ENCODE results near the gene UBP1.

Gene UBP1

GRCh38 chr3:33383951-33384350, 56.3 kb downstream of the UBP1 start:
- Histone ChIP-seq H3K27ac (no peak overlapping the region), H3K36me3 (peaks cover 42 to 87% (median 78%) of the 10 kb centered on the region in 3 donors), H3K4me1 (no peaks in the 10 kb centered on the region), H3K4me3 (no peak overlapping the region), H3K27me3 (no peaks in the 10 kb centered on the region), H3K9me3 (no peaks in the 10 kb centered on the region)
- TF ChIP-seq, protein P1, sequence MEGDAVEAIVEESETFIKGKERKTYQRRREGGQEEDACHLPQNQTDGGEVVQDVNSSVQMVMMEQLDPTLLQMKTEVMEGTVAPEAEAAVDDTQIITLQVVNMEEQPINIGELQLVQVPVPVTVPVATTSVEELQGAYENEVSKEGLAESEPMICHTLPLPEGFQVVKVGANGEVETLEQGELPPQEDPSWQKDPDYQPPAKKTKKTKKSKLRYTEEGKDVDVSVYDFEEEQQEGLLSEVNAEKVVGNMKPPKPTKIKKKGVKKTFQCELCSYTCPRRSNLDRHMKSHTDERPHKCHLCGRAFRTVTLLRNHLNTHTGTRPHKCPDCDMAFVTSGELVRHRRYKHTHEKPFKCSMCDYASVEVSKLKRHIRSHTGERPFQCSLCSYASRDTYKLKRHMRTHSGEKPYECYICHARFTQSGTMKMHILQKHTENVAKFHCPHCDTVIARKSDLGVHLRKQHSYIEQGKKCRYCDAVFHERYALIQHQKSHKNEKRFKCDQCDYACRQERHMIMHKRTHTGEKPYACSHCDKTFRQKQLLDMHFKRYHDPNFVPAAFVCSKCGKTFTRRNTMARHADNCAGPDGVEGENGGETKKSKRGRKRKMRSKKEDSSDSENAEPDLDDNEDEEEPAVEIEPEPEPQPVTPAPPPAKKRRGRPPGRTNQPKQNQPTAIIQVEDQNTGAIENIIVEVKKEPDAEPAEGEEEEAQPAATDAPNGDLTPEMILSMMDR (IDR thresholded peaks at IDR 0.05) = no peak
- no peak for DNase-seq
- intact Hi-C loops (cut with DNase I; ENCODE audit: low total_unique reads) = no loop called here

GRCh38 chr3:33380653-33381052, 59.6 kb downstream of the UBP1 start:
- no peaks in the 10 kb centered on the region for H3K9me3 ChIP-seq
- no peaks in the 10 kb centered on the region for H3K4me1 ChIP-seq
- no peak for DNase-seq
- TF ChIP-seq, protein P1 (IDR thresholded peaks at IDR 0.05) = no peak
- no peak overlapping the region for H3K4me3 ChIP-seq
- H3K36me3 ChIP-seq = peaks cover 43 to 83% (median 70%) of the 10 kb centered on the region in 3 donors
- no peaks in the 10 kb centered on the region for H3K27me3 ChIP-seq
- H3K27ac ChIP-seq = no peak overlapping the region
- intact Hi-C loops (cut with DNase I; ENCODE audit: low total_unique reads) = no loop called here

DNA sequence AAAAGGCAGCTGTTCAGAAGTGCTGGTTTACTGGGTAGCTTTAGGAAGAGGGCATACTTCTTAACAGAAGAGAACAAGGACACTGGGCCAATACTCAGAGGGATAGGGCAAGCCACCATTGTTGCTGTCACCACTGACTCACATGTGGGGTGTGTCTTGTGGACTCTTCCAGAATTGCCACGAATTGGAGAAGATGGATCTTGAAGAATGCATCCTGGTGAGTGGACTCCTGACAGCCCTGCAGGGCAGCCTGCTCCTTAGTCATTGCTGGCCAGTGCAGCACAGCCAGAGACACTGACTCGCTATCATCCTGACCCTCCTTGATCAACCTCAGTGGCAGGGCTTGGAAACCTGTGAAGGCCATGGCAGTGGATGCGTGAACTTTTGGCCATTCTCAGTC, 62.3 kb downstream of the UBP1 start:
- Histone ChIP-seq H3K4me3 (no peak overlapping the region), H3K9me3 (no peaks in the 10 kb centered on the region), H3K4me1 (peaks cover 0 to 2% (median 0%) of the 10 kb centered on the region in 4 donors), H3K27me3 (no peaks in the 10 kb centered on the region), H3K36me3 (peaks cover 44 to 81% (median 64%) of the 10 kb centered on the region in 3 donors), H3K27ac (no peak overlapping the region)
- DNase-seq = no peak
- intact Hi-C loops (cut with DNase I; ENCODE audit: low total_unique reads) = loop anchor here (10.0 kb wide), 1 partner anchor 163 kb away; the partner anchor contains the start of gene SUSD5
- TF ChIP-seq, protein P1 (IDR thresholded peaks at IDR 0.05) = no peak

DNA sequence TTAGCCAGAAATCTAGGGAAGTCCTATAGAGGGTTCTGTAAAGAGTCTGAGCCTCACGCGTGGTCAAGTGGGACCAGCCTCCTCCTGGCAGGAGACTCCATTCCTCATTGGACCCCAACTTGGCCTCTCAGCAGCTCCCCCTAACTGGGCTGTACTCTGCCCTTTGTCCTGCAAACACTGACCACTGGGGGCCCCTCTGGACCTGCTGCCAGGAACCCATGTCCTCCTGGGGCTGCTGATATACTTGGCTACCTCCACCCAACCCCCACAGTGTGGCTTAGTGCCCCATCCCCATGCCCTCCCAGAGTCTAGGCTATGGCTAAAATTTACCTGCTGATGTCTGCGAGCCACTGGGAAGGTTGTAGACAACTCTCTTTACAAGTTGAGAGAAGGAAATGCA, 62.7 kb downstream of the UBP1 start:
- Histone ChIP-seq H3K4me1 (peaks cover 0 to 6% (median 0%) of the 10 kb centered on the region in 4 donors), H3K27me3 (no peaks in the 10 kb centered on the region), H3K36me3 (peaks cover 44 to 80% (median 61%) of the 10 kb centered on the region in 3 donors), H3K27ac (no peak overlapping the region), H3K9me3 (no peaks in the 10 kb centered on the region), H3K4me3 (no peak overlapping the region)
- DNase-seq = no peak
- intact Hi-C loops (cut with DNase I; ENCODE audit: low total_unique reads) = loop anchor here (10.0 kb wide), 1 partner anchor 163 kb away; the partner anchor contains the start of gene SUSD5
- TF ChIP-seq, protein P1 (IDR thresholded peaks at IDR 0.05) = no peak

- DNase-seq = no peak
- Histone ChIP-seq H3K4me3 (no peak overlapping the region), H3K36me3 (peaks cover 29 to 37% (median 35%) of the 10 kb centered on the region in 3 donors), H3K27ac (no peak overlapping the region), H3K4me1 (peaks cover 0 to 11% (median 0%) of the 10 kb centered on the region in 4 donors), H3K27me3 (no peaks in the 10 kb centered on the region), H3K9me3 (peaks cover 0 to 5% (median 0%) of the 10 kb centered on the region in 3 donors)
- TF ChIP-seq, protein P1 (IDR thresholded peaks at IDR 0.05) = no peak
- intact Hi-C loops (cut with DNase I; ENCODE audit: low total_unique reads) = loop anchor here (10.0 kb wide), 1 partner anchor 158 kb away; the partner anchor contains the start of gene SUSD5
These were observed 67.1 kb downstream of the UBP1 start for GRCh38 chr3:33373082-33373437.
